GM18867 (cell line): ENCODE measurements around the gene SIRPB2.
"Not testable (repeated sequence)": the region's sequence is repeated elsewhere in the genome, so short reads cannot be mapped to it uniquely, and the experiment has no call there.

Experiments
- ATAC-seq: cut with Tn5 transposase; IDR thresholded peaks from one replicate; pipeline ENCODE4 v1.9.1; 2021; ENCODE audit warnings: mild to moderate bottlenecking, moderate library complexity; ENCODE audit not compliant: unreplicated experiment

Gene SIRPB2

GRCh38 chr20:1500496-1500895 is 9.3 kb upstream of the SIRPB2 start:
- ATAC-seq = no peak

- no peak for ATAC-seq
Measured at GRCh38 chr20:1499528-1500420, 8.6 kb upstream of the SIRPB2 start.

DNA sequence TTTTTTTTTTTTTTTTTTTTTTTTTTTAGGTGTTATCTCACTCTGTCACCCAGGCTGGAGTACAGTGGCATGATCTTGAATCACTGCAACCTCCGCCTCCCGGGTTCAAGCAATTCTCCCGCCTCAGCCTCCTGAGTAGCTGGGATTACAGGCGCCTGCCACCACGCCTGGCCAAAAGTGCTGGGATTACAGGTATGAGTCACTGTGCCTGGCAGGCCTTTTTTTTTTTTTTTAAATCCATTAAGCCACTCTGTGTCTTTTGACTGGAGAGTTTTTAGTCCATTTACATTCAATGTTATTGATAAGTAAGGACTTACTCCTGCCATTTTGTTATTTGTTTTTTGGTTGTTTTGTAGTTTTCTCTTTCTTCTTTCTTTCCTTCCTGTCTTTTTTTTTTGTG is 6.2 kb upstream of the SIRPB2 start:
- ATAC-seq = not testable (repeated sequence)

DNA sequence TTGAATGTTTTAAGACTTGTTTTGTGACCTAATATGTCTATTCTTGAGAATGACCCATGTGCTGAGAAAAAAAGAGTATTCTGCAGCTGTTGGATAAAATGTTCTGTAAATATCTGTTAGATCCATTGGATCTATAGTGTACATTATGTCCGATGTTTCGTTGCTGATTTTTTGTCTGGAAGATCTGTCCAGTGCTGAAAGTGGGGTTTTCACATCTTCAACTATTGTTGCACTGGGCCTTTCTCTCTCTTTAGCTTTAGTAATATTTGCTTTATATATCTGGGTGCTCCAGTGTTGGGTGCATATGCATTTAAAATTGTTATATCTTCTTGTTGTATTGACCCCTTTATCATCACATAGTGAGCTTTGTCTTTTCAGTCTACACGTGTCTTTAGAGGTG is 5.7 kb upstream of the SIRPB2 start:
- ATAC-seq = no peak

GRCh38 chr20:1494436-1494835 is 3.2 kb upstream of the SIRPB2 start:
- ATAC-seq = no peak

DNA sequence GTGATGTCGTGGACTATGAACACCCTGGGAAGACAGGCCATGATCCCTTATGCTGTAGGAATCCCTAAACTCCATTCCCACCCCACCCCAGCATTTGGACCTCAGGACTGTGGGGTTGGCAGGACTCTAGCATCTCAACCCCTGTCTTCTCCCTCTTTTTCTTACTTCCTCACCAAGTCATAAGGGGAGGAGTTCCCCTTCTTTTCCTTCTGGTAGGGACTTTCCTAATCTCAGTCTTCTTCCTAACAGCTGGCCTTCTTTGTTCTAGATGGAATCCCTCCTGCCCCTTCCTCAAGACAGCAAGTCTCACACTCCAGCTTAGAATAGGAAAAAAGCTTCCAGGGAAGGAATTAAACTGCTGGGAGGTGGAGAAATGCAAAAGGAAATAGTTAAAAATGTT is 2.3 kb upstream of the SIRPB2 start:
- no peak for ATAC-seq

DNA sequence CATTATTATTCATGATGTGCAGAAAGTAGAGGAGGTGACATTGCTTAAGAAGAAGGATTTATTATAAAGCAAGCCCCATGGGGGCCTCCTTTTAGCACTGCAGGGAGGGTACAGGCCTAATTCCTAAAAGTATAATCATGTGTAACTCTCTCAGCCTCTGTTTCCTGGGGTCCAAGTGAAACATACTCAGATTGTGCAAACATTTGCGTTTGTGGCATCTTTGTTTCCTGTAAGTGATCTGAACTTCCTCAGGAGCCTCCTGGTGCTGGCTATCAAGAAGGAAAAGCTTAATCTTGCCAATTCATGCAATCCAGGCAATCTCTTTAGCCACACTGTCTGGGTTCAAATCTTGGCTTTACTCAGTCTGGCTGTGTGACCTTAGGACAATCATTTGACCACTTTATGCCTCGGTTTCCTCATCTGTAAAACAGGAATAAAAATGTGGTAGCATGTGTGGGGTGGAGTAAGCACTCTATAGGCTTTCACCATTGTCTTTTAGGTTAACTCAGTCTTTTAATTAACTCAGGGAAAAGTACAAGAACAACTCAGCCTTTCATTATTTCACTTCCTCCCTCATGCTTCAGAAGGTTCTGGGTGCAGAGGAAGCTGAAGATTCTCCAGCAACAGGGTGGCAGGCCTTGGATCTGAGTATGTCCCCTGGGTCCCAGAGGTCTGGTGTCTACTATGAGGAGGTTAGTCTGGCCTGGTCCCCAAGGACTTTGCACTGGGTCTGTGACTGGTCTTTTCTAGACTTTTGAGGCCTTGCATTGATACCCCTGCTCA is 831 bp upstream of the SIRPB2 start:
- ATAC-seq = no peak

- ATAC-seq = no peak
Measured at GRCh38 chr20:1490643-1491195, 501 bp downstream of the SIRPB2 start.

DNA sequence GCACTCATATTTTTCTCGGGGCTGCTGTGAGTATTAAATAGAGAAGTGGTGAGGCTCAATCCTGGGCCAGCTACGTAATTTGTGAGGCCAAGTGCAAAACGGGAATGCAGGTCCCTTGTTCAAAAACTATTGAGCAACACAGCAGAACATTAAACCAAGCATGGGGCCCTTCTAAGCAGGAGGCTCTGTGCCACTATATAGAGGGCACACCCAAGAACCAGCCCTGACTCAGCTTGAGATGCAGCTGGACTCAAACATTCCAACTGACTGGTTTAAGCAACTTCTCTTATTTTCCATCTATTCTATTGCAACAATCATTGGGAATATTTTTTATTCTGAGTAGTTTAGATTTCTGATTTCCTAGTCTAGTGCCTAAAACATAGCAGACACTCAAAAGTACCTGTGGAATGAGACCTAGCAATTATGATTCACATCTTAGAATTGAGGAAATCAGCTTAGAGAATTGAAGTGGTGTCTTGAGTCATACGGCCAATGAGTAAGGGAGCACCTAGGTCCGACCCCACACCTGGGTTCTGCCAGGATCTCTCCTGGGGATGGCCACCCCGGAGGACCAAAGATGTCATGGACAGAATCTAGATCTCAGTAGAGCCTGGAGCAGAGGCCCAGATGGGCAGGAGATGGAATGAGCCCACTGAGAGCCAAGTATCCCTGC is 1.3 kb downstream of the SIRPB2 start:
- no peak for ATAC-seq

- ATAC-seq = no peak
Measured at GRCh38 chr20:1489325-1489724, 1.9 kb downstream of the SIRPB2 start.

DNA sequence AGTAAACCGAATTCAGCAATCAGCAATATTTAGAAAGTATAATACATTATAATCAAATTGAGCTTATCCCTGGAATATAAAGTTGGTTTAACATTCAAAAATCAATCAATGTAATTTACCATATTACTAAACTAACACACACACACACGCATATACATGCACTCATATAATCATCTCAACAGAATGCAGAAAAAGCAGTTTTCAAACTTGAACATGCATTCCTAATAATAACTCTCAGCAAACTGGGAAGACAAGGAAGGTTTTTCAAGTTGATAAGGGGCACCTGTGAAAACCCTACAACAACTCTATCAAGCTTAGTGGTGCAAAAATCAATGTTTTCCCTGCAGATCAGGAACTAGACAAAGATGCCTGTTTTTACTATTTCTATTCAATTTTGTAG is 4.7 kb downstream of the SIRPB2 start:
- ATAC-seq = no peak

DNA sequence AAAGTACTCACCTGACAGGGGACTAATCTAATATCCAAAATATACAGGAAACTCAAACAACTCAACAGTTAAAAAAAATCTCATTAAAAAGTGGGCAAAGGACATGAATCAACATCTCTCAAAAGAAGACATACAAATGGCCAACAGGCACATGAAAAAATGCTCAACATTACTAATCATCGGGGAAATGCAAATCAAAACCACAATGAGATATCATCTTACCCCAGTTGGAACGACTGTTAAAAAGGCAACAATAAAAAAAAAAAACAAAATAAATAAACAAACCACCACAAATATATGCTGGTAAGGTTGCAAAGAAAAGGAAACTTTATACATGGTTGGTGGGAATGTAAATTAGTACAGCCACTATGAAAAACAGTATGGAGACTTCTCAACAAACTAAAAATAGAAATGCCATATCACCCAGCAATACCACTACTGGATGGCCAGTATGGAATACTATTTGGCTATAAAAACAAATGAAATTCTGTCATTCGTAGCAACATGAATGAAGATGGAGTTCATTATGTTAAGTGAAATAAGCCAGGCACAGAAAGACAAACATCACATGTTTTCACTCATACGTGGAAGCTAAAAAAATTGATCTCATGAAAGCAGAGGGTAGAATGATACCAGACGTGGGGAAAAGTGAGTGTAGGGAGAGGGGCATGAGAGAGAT is 6.6 kb downstream of the SIRPB2 start:
- no peak for ATAC-seq

DNA sequence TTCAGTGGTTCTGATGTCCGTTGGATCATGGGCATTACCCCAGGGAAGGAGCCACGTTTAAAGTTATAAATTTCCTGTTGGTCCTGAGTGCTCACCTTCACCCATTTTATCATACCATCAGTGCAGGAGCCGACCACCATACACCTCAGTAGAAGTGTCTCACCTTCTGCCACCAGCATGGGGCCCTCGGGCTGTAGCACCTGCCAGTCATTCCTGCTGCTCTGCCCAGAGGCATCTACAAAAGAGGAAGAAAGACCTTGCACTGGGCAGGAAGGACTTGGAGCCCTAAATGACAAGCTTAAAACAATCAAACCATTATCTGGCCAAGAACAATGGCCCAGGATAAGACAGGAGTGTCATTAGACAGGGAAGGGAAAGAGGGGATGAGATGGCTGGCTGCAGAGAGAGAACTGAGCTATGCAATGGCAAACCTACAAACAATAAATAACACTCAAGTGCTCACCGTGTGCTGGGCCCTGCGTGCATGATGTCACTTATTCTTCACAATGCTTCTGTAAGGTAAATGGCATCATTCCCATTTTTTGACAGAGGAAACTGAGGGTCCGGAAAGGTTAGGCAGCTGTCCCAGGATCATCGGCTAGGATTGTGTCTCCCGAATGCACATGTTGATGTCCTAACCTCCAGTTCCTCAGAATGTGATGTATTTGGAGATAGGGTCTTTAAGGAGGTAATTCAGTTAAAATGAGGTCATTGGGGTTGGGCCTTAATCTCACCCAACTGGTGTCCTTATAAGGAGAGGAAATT is 11.2 kb downstream of the SIRPB2 start:
- ATAC-seq = no peak

GRCh38 chr20:1478566-1478965 is 12.7 kb downstream of the SIRPB2 start:
- ATAC-seq = no peak

GRCh38 chr20:1477896-1478490 is 13.2 kb downstream of the SIRPB2 start:
- no peak for ATAC-seq

GRCh38 chr20:1474817-1475603 is 16.2 kb downstream of the SIRPB2 start:
- ATAC-seq = no peak

GRCh38 chr20:1474325-1474724 is 16.9 kb downstream of the SIRPB2 start:
- no peak for ATAC-seq

DNA sequence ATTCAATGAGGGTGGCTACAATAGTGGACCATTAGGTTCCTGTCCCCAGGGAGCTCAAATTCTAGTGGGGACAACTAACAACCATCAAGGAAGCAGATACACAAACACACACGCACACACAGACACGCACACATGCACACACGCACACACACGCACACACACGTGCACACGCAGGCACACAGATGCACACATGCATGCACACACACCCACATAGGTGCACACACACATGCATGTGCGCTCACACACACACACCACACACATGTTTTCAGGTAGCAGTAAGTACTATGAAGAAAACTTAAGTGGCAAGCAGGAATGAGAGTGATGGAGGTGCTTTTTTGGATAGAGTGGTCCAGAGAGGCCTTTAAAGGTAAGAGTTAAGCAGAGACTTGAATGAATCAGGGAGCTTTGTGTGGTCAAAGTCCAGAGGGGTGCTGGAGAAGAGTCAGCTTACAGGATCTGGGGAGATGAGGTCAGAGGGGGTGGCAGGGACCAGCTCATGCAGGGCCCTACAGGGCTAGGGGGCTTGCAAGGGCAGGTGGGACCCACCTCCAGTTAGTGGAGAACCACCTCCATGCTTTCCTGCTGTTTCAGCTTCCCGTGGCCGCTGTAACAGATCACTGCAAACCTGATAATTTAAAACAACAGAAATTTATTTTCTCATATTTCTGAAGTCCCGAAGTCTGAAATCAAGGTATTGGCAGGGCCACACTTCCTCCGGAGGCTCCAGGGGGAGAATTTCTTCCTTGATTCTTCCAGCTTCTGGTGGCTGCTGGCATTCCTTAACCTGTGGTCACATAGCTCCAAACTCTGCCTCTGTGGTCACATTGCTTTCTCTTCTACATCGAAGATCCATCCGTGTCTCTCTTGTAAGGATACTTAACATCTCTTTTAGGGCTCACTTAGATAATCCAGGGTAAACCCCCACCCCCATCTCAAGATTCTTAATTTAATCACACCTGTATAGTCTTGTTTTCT is 17.7 kb downstream of the SIRPB2 start:
- ATAC-seq = no peak
